HS-27A (cell line): ENCODE results near the gene LYZL1.
A peak's percentile ranks its signal among the peaks of the same experiment; 100 is the strongest.
"Not testable (repeated sequence)": the region's sequence is repeated elsewhere in the genome, so short reads cannot be mapped to it uniquely, and the experiment has no call there.

Experiments used
- DNase-seq: peaks from one replicate; pipeline ENCODE4 v3.0.0-alpha.2; 2012; ENCODE audit warnings: low read depth, missing footprints

Gene LYZL1

GRCh38 chr10:29308142-29308541 is 19.3 kb downstream of the LYZL1 start:
- DNase-seq = not testable (repeated sequence)

DNA sequence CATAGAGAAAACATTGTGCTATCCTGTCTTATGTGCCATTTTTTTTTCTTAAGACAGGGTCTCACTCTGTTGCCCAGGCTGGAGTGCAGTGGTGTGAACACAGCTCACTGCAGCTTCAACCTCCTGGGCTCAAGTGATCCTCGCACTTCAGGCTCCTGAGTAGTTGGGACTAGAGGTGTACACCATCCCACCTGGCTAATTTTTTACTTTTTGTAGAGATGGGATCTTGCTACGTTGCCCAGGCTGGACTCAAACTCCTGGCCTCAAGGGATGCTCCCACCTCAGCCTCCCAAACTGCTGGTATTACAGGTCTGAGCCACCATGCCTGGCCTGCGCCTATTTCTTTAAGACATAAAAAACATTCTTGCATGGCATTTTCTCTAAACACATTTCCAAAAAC is 20.6 kb downstream of the LYZL1 start:
- no peak for DNase-seq

DNA sequence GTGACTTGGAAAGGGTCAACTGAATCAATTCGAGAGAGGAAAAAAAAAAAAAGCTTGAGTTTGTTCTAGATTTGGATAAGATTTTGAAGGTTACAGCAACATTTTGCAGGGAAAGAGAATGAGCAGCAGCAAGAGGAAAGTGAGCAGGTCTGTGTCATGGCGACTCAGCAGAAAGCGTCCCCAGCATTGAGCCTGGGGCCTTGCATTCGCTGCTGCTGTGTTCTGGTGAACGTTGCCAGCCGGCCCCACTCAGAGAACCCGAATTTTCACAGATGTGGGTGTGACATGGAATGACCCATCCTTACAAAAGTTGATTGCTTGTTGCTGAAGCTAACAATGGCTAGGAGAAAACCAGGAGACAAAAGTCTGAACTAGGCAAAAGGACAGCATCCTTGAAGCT is 21.6 kb downstream of the LYZL1 start:
- not testable (repeated sequence) for DNase-seq

DNA sequence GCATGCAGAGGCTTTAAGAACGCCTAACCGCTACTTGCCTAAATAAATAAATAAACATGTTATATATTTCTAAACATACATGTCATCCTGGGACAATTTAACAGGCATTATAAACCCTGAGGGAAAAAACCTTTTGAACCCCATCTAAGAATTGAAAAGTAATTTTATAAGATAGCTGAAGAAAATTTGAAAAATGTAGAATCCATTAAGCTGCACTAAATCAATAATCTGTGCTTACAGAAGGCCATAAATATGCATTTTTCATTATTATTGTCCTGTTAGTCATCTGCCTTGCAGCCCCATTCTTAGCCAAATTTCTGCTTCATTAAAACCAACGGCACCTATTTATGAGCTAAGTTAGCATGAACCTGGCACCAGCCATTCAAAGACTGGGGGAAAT is 24.2 kb downstream of the LYZL1 start:
- no peak for DNase-seq

DNA sequence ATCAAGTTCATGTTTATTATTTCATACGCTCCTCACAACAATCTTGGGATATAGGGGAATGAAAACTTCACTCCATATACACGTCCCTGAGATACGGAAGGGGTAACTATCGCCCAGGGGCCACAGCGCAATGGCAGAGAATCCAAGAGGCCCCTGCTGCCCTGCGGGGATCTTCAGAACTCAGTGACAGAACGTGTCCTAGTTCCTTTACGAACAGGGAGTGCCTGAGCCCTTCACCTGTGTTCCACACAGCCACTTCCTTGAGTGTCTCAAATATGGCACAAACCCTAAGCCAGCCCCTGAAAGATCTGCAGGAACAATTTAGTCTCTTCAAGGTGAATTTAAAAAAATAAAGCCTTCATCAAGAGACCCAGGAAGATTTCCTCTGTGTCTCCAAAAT is 25.9 kb downstream of the LYZL1 start:
- no peak for DNase-seq

- no peak for DNase-seq
These were observed 26.9 kb downstream of the LYZL1 start for GRCh38 chr10:29315814-29316213.

DNA sequence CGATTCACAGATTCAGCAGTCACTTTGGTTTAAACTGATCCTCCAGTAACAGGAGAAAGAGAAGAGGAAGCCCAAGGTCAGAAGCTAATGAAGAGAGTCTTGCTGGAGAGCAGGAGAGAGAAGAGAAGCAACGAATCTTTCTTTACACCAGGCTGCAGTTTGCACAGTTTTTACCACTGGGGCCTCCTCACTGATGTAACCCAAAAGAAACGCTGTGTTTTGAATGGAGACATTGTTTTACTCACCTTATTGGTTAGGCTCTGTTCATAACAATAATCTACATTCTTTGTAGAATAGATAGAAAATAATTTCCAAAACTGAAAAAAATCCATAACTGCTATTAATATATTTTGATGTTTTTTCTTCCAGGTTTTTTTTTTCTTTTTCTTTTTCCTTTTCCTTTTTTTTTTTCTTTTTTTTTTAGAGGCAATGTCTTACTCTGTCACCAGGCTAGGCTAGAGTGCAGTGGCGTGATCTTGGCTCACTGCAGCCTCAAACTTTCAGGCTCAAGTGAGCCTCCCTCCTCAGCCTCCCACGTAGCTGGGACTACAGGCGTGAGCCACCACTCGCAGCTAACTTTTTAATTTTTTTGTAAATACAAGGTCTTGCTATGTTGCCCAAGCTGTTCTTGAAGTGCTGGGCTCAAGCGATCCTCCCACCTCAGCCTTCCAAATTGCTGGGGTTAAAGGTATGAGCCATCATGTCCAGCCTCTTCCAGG is 27.6 kb downstream of the LYZL1 start:
- DNase-seq = no peak

DNA sequence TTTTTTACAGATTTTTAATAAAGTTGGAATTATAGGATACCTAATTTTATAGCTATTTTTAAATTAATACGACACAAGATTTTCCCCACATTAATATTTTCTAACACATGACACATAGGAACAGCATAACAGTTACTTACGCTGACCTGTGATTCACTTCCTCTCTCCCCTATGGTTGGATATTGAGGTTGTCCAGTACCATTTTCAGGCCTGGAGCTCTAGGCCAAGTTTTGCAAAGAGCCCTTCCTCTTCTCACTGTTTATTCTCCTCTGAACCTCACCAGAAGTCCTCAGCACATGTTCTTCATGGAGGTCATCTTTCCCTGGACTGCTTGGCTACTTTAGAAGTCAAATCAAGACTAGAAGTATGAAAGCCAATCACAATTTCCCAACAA is 28.2 kb downstream of the LYZL1 start:
- no peak for DNase-seq

DNA sequence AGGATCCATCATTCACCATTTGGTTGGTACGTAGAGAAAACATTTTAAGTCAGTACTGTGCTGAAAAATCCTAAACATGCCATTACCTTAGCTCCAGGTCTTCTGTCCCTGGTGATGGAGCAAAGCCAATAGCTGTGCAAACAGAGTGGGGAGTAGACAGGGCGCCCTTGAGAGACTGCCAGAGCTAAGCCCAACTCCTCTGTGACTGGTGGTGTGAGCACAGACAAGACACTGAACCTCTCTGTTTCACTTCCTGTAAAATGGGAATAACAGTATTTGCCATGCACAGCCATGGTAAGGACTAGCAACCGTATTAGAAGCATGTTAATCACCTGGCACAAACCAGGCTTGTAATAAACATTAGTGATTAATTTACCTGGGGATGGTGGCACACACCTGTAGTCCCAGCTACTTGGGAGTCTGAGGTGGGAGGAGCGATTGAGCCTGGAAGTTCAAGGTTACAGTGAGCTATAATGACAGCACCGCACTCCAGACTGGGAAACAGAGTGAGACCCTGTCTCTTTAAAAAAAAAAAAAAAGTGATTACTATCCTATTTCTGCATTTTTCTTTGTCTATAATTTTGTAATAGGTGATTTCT is 28.7 kb downstream of the LYZL1 start:
- no peak for DNase-seq

DNA sequence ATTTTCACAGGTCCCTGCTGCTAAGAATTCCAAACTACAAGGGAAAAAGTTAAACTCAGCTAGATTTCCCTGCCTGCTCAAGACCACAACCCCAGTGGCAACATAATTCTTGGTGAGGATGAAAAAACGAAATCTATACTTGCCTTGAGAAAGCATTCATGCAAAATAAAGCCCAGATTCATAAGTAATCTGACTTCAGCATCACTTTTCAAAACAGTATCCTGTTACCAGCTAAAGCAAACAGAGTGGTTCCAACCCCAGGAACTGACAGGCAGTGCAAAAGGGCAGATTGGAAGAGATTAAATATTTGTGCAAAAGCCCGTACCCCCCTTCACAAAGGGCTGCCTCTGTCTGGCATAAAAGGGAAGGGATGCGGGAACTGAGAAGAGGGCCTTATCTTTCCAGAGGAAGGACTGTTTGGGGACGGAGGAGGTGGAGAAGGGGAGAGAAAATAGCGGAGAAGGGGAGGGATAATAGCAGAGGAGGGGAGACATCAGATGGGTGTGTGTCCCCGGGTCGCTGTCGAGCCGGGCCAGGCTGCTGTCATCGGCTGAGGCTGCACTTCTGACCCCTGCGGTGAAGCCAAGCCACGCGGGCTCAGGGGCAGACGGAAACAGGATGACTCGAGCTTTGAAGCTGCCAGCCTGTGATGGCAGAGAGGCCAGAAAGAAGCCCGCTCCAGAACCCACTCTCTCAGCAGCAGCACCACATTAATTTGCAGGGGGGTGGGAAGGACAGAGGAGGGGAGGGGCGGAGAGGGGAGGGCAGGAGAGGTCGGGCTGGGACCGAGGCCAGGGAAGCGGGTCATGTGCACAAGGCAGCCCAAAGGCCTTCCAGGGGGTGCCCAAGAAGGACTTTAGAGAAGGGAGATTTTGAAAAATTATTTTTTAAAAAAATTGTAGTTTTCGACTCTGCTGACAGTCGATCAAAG is 29.5 kb downstream of the LYZL1 start:
- DNase-seq = peak; percentile 14

DNA sequence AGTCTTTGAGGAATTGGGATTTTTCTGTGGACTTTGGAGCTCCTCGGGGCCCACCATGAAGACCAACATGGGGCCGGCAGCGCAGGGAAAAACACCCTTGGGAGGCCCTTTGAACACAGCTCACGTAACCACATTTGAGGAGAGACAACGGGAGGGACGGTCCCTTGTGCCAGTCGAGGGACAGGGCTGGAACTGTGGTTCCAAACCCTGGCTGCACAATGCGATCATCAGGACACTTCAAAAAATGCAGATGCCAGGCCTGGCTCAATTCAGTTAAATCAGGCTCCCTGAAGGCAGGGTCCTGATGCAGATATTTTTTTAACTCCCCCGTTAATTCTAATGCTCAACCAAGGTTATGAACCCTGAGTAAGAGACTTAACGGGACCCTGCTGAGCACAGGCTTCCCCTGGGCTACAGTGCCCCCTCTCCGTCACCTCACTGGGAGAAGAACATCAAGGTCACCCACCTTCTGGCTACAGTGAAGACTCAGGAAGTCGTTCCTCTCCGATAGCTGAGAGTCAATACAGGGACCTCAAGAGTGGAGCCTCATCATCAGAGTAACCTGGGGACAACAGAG is 30.4 kb downstream of the LYZL1 start:
- DNase-seq = no peak

GRCh38 chr10:29320680-29321121 is 31.8 kb downstream of the LYZL1 start:
- DNase-seq = not testable (repeated sequence)

DNA sequence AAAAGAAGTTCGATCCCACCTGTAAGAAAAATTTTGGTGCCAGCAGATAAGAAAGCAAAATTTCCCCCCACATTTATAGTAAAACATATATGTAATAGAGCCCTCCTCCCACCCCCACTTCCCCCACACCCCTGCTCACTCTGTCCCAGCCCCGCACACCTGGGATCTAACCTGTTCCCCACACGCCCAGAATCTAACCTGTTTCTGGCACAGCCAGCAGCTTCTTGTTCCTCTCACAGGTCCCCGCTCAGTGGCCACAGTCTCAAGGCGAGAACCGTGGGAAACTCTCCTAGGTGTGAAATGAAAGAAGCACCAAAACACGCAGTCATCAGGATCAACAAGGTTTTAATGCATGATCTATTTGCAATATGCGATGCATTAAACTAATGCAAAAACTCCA is 32.8 kb downstream of the LYZL1 start:
- no peak for DNase-seq

DNA sequence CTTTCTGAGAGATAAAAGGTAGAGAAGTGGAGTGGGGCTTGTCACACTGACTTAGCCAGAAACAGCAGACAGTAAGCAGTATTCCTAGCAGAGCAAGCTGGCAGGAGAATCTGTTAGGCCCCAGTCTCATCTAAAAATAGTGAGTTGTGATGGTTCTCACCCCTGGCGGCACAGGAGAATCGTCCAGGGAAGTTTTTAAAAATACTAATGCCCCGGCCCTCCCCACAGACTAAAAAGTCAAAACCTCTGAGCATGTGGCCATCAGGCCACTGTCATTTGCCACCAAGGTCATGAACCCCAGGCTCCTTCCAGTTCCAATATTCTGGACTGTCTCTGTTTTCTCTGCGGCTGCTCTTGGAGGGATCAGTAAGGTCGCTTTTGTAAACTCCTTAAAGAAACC is 34.0 kb downstream of the LYZL1 start:
- no peak for DNase-seq

DNA sequence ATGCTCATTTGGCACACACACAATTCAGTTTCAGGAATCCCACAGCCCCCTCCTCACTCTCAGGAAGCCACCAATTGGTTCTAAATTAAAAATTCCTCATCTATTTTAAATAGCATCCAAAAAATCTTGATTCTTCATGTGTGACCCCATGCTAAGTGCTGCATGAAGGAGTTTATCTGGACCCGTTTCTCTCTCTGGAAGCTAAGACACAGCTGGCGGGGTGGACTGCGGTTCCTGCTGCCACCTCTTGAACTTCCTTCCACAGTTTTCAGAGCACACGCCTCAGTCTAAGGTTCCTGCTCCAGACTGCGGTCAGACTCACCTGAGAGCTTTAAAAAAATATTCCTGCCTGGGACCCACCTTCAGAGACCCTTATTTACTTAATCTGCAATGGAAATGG is 34.5 kb downstream of the LYZL1 start:
- no peak for DNase-seq

GRCh38 chr10:29324220-29324841 is 35.5 kb downstream of the LYZL1 start:
- no peak for DNase-seq

- no peak for DNase-seq
These were observed 37.4 kb downstream of the LYZL1 start for GRCh38 chr10:29326299-29326698.

- DNase-seq = no peak
These were observed 38.2 kb downstream of the LYZL1 start for GRCh38 chr10:29326886-29327745.

GRCh38 chr10:29327746-29328102 is 38.9 kb downstream of the LYZL1 start:
- no peak for DNase-seq

GRCh38 chr10:29328983-29329382 is 40.1 kb downstream of the LYZL1 start:
- DNase-seq = no peak

- no peak for DNase-seq
These were observed 40.5 kb downstream of the LYZL1 start for GRCh38 chr10:29329420-29329819.
